Stimulated activated CD4-positive, alpha-beta T cell treated with anti-CD3 and anti-CD28 coated beads, Interleukin-12 subunit alpha, Interleukin-12 subunit beta, amount 100 ng/mL, for 48 hours (primary cell): Measurements from ENCODE around the gene FBXO42.
A peak's percentile ranks its signal among the peaks of the same experiment; 100 is the strongest.

Source experiments
- DNase-seq, 3 donors: peaks; one replicate each; pipeline ENCODE4 v3.0.0-alpha.2; 2020; ENCODE audit warnings: low read depth in 2 of 3, low spot score in 1 of 3

FBXO42 gene

DNA sequence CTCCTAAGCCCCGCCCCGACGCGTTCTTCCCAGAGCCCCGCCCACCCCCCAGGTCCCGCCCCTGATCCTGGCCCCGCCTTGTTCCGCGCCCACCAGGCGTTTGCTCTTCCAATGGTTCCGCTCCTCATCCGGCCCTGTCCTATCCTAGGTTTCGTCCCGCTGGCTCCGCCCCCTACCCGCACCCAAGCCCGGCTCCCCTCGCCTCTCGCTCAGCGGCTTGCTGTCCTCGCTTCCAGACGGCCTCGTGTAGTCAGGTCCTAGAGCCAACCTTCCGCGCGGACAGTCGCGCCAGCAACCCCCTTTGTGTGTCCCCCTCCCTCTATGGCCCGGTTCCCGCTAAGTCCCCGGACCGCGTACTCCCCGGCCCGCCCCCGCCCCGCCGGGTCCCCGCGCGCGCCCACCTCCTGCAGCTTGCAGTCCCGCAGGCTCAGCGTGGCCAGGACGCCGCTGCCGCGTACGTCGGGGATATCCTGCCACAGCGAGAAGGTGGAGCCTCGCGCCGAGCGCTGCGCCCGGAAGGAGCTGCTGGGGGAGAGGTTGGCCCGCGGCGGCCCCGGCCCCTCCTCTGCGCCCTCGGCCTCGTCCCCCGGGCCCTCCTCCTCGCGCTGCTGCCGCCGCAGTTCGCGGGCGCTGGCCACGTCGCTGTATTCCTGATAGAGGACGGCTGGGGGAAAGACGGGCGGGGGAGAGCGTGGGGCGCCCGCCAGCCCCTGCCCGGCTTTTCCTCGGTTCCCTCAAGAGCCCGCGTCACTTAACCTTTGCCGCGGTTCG, 145.5 kb downstream of the FBXO42 start:
- DNase-seq: peak; percentile 87 to 94 (median 94)

DNA sequence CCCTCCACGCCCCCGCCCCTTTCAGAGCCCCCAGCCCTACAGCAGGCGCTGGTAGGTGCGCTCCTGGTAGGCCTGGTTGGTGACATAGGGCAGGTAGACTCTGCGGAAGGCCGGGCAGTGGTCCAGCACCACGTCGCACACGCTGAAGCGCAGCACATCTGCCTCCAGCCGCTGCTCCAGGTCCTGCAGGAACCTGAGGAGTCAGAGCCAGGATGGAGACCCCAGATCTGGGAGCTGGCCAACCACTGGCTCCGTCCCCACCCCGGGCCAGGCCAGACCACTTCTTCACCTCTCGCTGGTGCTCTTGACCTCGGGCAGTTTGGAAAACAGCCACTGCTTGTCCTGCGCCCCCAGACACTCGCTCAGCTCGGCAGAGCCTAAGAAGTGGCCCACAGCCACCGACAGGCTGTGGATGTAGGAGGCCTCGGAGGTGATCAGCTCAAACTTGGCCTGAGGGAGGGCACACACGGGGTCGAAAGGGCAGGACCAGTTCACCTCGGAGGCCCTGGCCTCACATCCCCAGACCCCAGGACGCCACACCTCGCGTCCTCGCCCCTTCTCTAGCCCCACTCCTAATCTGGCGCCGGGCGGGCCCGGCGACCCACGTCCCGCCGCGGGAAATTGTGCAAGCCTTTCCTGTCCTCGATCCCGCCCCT, 146.3 kb downstream of the FBXO42 start:
- DNase-seq: no peak

DNA sequence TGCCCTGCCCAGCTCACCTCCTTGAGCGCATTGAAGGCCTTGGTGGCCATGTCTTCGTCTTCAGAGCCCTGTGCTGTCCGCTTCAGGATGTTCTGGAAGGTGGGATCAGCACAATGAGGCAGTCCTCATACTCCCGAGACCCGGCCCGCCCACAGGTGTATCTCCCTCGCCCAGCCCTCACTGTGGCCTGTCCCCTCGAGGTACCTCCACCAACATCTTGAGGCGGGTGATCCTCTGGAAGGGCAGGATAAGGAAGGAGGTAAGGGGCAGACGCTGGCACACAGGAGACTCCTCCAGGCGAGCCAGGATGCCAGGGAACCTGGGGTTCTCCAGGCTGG, 147.0 kb downstream of the FBXO42 start:
- DNase-seq: no peak

DNA sequence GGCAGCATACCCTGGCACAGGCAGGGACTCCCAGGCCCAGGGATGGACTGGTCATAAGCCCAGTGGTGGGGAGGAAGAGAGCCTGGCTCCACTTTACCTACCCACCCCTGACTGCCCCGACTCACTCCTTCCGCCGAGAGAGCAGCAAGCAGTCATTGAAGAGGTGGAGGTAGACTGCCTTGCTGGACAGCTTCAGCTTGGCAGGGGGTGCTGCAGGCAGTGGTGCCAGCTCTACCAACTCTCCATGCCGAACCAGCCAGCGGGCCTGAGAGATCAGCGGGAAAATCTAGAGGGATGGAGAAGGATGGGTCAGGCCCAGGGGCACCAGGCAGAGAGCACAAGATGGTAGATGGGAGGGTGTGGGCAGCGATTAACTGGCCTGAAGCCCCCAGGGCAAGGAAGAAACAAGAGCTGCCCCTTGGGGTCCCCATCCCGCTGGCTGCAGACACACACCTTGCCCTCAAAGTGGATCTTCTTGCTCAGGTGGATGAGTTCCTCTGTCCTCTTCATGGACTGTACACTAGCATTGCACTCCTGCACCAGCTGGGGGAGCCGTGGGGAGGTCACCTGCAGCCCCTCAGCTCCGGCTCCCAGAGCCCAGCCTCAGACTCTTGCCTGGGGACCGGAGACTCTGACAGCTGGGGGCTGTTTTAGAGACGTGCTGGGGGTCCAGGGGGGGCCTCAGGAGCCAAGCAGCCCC, 147.5 kb downstream of the FBXO42 start:
- DNase-seq: no peak

DNA sequence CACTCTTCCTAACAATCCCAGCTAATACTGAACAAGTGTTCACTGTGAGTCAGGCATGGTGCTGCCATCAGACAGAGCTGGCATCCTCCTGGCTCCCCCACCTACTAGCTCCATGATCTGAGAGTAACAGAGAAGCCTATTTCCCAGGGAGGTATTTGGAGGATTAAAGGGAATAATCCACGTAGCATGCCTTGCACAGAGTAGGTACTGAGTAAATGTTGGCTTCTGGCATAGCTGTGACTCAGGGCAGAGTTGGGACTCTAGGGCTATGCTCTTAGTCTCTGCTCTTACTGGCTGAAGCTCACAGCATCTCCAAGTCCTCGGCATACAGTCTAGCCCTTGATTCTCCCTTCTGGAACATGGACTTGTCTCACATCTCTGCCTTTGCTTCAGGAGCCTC, 148.1 kb downstream of the FBXO42 start:
- no peak for DNase-seq

DNA sequence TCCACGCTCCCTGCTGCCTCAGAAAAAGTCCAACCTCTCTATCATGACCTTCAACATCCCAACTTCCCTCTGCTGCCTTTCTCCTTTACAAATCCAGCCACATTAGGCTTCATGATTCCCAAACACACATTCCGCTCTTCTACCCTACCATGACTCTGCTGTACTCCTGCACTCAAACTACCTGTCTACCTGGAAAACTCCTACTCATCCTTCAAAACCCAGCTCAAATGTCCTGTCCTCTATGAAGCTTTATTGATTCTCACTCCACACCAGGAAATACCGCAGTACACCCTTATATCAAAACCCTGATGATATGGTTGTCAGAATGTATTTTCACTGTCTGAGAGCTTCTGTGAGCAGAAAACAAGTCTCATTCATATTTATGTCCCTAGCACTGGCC, 148.7 kb downstream of the FBXO42 start:
- no peak for DNase-seq

DNA sequence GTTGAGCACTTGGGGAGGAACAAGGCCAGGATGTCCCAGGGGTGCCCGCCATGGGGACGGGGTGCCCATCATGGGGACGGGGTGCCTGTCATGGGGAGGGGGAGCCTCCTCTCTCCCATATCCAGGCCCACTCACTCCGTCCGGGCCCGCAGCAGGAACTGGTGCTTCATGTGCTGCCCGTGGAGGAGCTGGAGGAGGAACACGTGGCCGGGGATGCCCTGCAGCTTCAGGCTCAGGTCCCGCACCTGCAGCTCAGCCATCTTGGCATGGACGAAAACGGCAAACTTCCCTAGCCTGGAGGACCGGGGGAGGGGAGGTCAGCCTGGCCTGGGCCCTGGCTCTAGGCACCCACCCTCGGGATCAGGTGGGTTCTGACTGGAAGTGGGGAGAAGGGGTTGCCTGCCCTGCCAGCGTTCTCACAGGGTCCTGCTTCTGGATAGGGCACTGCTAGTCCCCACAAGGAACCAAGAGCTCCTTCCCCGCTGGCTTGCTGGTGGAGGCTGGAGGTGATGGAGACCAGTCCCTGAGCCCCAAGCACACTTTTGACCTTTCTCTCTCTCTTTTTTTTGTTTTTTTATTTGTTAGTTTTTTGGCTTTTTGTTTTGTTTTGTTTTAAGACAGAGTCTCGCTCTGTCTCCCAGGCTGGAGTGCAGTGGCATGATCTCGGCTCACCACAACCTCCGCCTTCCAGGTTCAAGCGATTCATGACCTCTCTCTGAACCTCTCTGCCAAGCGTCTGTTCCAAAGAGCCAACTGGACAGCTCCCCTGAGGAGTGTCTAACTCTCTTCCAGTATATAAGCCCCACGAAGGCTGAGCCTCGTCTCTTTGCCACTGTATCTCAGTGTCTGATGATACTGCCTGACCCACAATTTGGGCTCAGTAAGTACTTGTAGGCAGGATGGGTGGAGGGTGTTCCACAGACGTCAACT, 149.7 kb downstream of the FBXO42 start:
- no peak for DNase-seq

DNA sequence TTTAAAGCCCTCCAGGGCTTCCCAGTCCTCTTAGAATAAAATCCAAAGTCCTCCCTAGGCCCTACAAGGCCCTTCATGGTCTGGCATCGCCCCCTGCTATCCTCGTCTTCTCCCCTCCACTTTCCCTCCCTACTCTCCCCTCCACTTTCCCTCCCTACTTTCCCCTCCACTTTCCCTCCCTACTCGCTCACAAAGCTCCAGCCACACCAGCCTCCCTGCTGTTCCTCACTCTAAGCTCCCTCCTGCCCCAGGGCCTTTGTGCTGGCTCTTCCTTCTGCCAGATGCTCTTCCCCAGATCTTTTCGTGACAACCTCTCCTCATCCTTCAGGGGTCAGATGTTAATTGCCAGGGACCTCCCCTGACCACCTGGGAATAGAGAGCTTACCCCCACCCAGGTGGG, 152.6 kb downstream of the FBXO42 start:
- DNase-seq: no peak

DNA sequence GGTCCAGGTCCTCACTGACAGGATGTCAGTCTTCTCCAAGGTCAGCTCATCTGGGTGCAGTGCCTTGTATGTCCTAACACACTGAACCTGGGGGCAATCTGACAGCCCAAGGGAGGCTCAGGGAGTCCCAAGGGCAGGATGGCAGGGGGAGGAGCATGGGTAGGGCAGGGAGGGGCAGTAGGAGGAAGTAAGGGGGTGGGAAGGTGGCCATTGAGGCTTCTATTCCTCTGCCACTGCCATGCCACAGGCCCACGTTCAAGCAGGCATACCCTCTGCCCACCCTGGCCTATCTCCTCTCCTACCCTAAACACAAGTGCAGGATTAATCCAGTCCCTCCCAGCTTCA, 153.2 kb downstream of the FBXO42 start:
- DNase-seq: no peak

DNA sequence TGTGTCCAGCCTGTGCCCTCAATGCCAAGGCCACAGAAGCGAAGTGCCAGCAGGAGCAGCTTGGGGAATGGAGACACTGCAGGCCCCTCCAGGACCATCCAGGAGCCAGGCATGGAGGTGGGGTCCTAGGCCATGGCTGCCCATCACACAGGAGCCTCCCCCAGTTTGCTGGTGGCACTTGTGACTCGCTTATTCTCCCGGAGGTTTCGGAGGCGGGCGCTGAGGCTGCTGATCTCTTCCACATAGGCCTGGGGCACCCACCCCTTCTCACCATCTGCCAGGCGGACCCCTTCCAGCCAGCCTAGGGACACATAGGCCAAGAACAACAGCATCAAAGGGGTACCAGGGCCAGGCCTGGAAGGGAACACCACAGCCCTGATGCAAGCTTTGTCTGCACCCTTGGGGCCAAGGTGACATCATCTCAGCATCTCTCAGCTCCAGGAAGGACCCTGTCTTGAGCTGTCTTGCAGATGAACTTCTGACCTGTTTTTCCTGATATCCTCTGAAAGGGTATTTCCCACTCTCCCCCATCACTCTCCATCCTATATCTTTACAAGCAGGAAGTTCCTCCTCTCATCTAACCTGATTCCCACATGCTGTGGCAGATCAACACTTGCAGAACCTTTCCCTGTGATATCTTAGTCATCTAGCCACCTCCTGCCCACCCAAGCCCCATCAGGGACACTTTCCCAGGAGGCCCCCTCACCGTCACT, 153.7 kb downstream of the FBXO42 start:
- DNase-seq: no peak

DNA sequence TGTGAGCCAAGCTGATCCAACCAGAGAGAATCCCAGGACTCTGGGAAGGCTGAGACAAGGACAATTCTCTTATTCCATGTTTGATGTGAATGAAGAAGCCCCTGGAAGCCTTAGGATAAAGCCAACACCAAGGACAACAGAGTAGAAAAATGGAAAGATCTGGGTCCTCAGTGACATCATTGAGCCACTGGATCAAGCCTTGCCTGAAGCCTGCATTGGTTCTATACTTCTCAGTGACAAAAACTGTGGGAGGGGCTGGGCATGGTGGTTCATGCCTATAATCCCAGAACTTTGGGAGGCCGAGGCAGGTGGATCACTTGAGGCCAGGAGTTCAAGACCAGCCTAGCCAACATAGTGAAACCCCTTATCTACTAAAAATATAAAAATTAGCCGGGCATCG, 155.4 kb downstream of the FBXO42 start:
- DNase-seq: no peak
